IMR-90 (cell line): ENCODE measurements around the gene SMIM29. TPM values are rescaled to one million over a fixed set of nuclear protein-coding genes. Genes with fewer than 3 reads are reported as not detected.

Source experiments
- ATAC-seq: fragments of 200-7000 bp; cut with Tn5 transposase; 2 replicates; pipeline ENCODE4 v1.9.1; 2020; ENCODE audit warnings: low read depth, mild to moderate bottlenecking, moderate library complexity
- BruUV-seq: library from RNA; stranded (reverse); fragments of 400-500 nt; replicated peaks from 2 replicates; lab custom pipeline; 2021; lab: Mats Ljungman, UMichigan
- CTCF ChIA-PET: fragments of 300-600 bp; formaldehyde crosslinking; extraction: SDS; loops from one replicate; lab custom pipeline; 2021; ENCODE audit warnings: antibody characterized with exemption; lab: Yijun Ruan, JAX
- POLR2A ChIA-PET: fragments of 300-600 bp; sonication (Branson Sonifier 250); formaldehyde crosslinking; loops from one replicate; lab custom pipeline; 2022; ENCODE audit warnings: antibody characterized with exemption; ENCODE audit not compliant: unreplicated experiment; lab: Charles Lee
- DNase-seq: peaks from one replicate; pipeline ENCODE4 v3.0.0; 2013
- H2AFZ ChIP-seq: replicated peaks from 2 replicates; pipeline ENCODE3; 2013; ENCODE audit warnings: low read length, mild to moderate bottlenecking; ENCODE audit not compliant: poor library complexity
- H2AK5ac ChIP-seq: 2 replicates; pipeline ENCODE4 v1.6.1; 2013; ENCODE audit warnings: low read depth, low read length, inconsistent platforms
- H2AK9ac ChIP-seq: replicated peaks from 2 replicates; pipeline ENCODE3; 2013; ENCODE audit warnings: mild to moderate bottlenecking, low read depth, low read length, moderate library complexity; ENCODE audit not compliant: poor library complexity
- H2BK120ac ChIP-seq: 2 replicates; pipeline ENCODE4 v1.6.1; 2013; ENCODE audit warnings: low read depth, low read length, inconsistent platforms
- H2BK15ac ChIP-seq: 3 replicates; pipeline ENCODE4 v1.6.1; 2013; ENCODE audit warnings: low read depth, low read length, inconsistent platforms
- H2BK20ac ChIP-seq: 2 replicates; pipeline ENCODE4 v1.6.1; 2013; ENCODE audit warnings: low read depth, mild to moderate bottlenecking, inconsistent platforms, low read length, moderate library complexity
- H2BK5ac ChIP-seq: 2 replicates; pipeline ENCODE4 v1.6.1; 2013; ENCODE audit warnings: mild to moderate bottlenecking, low read depth, low read length, inconsistent platforms; ENCODE audit not compliant: poor library complexity, severe bottlenecking
- H3K14ac ChIP-seq: replicated peaks from 2 replicates; pipeline ENCODE4 v1.6.1; 2013; ENCODE audit warnings: low read depth, low read length, inconsistent platforms
- H3K18ac ChIP-seq: 2 replicates; pipeline ENCODE4 v1.6.1; 2013; ENCODE audit warnings: low read depth, low read length, control low read depth
- H3K23ac ChIP-seq: 2 replicates; pipeline ENCODE4 v1.6.1; 2013; ENCODE audit warnings: low read depth, low read length, inconsistent platforms
- H3K27ac ChIP-seq: 2 replicates; pipeline ENCODE4 v1.5.1; 2013; ENCODE audit warnings: mild to moderate bottlenecking, control low read depth, low read length; ENCODE audit not compliant: insufficient read depth
- H3K27me3 ChIP-seq: 2 replicates; pipeline ENCODE4 v1.6.1; 2013; ENCODE audit warnings: low read length; ENCODE audit not compliant: control insufficient read depth, insufficient read depth
- H3K36me3 ChIP-seq: 2 replicates; pipeline ENCODE4 v1.6.1; 2013; ENCODE audit warnings: low read length, mixed read lengths; ENCODE audit not compliant: control insufficient read depth, insufficient read depth
- H3K4ac ChIP-seq: 2 replicates; pipeline ENCODE4 v1.6.1; 2013; ENCODE audit warnings: low read depth, low read length, inconsistent platforms
- H3K4me1 ChIP-seq: 2 replicates; pipeline ENCODE4 v1.6.1; 2013; ENCODE audit warnings: low read length, mixed read lengths; ENCODE audit not compliant: control insufficient read depth, insufficient read depth
- H3K4me2 ChIP-seq: 2 replicates; pipeline ENCODE4 v1.6.1; 2013; ENCODE audit warnings: low read depth, mild to moderate bottlenecking, control low read depth, low read length, moderate library complexity
- H3K4me3 ChIP-seq: 2 replicates; pipeline ENCODE4 v1.5.1; 2013; ENCODE audit warnings: low read depth, mild to moderate bottlenecking, control low read depth, low read length, moderate library complexity; ENCODE audit not compliant: insufficient read depth
- H3K56ac ChIP-seq: 2 replicates; pipeline ENCODE4 v1.6.1; 2013; ENCODE audit warnings: low read length, inconsistent platforms; ENCODE audit not compliant: insufficient read depth; ENCODE audit errors: extremely low read depth
- H3K79me1 ChIP-seq, 2 experiments: 2 replicates each; pipeline ENCODE4 v1.6.1; 2013; ENCODE audit warnings: low read length in 2 of 2, inconsistent platforms in 1 of 2, low read depth in 1 of 2
- H3K9ac ChIP-seq: 2 replicates; pipeline ENCODE4 v1.6.1; 2013; ENCODE audit warnings: low read depth, low read length, control low read depth
- H3K9me1 ChIP-seq: 2 replicates; pipeline ENCODE4 v1.6.1; 2013; ENCODE audit warnings: low read length, inconsistent platforms; ENCODE audit not compliant: insufficient read depth
- H3K9me3 ChIP-seq: 2 replicates; pipeline ENCODE4 v1.6.1; 2013; ENCODE audit warnings: low read length; ENCODE audit not compliant: control insufficient read depth, insufficient read depth
- H4K20me1 ChIP-seq: 2 replicates; pipeline ENCODE4 v1.6.1; 2013; ENCODE audit warnings: low read length, inconsistent platforms; ENCODE audit not compliant: insufficient read depth
- H4K5ac ChIP-seq: 2 replicates; pipeline ENCODE4 v1.6.1; 2013; ENCODE audit warnings: mild to moderate bottlenecking, low read depth, low read length, control low read depth
- H4K8ac ChIP-seq, 2 experiments: 2 replicates each; pipeline ENCODE4 v1.6.1; 2013; ENCODE audit warnings: low read depth in 2 of 2, low read length in 2 of 2, control low read depth in 1 of 2, inconsistent platforms in 1 of 2
- H4K91ac ChIP-seq: 2 replicates; pipeline ENCODE4 v1.6.1; 2013; ENCODE audit warnings: low read depth, low read length, inconsistent platforms; ENCODE audit not compliant: insufficient read depth
- CEBPB ChIP-seq: IDR thresholded peaks from 2 replicates; pipeline ENCODE4 v1.6.1; 2012; ENCODE audit warnings: low read depth, low read length, improper control_type of control experiment
- CHD1 ChIP-seq: IDR thresholded peaks from 2 replicates; pipeline ENCODE4 v1.6.1; 2012; ENCODE audit warnings: low read depth, low read length, improper control_type of control experiment
- ELK1 ChIP-seq: fragments of 150-350 bp; IDR thresholded peaks from 2 replicates; pipeline ENCODE4 v1.6.1; 2016; ENCODE audit warnings: low read depth, mild to moderate bottlenecking, low read length, moderate library complexity, borderline replicate concordance
- FOS ChIP-seq: fragments of 150-350 bp; IDR thresholded peaks from 2 replicates; pipeline ENCODE4 v1.6.1; 2016; ENCODE audit warnings: low read depth, low read length
- MAZ ChIP-seq: IDR thresholded peaks from 2 replicates; pipeline ENCODE4 v1.6.1; 2012; ENCODE audit warnings: low read depth, mild to moderate bottlenecking, low read length, improper control_type of control experiment, moderate library complexity, borderline replicate concordance
- MXI1 ChIP-seq: IDR thresholded peaks from 2 replicates; pipeline ENCODE4 v1.6.1; 2012; ENCODE audit warnings: low read depth, mild to moderate bottlenecking, low read length, moderate library complexity, borderline replicate concordance
- RCOR1 ChIP-seq: IDR thresholded peaks from 2 replicates; pipeline ENCODE4 v1.6.1; 2012; ENCODE audit warnings: mild to moderate bottlenecking, low read length, improper control_type of control experiment; ENCODE audit not compliant: insufficient replicate concordance
- SMC3 ChIP-seq: fragments of 150-350 bp; IDR thresholded peaks from 2 replicates; pipeline ENCODE4 v1.6.1; 2016; ENCODE audit warnings: low read depth, mild to moderate bottlenecking, antibody characterized with exemption, low read length, moderate library complexity
- WGBS, 2 experiments: methylation state at CpG; one replicate each; pipeline versions ENCODE4 v1.1.5 to v1.1.7; 2013; ENCODE audit warnings: missing lambda C conversion rate in 2 of 2; ENCODE audit not compliant: insufficient read length in 1 of 2; ENCODE audit errors: extremely low coverage in 2 of 2; 5-methylcytosine and 5-hydroxymethylcytosine counted together
- dilution Hi-C: fragments of 300-500 bp; cut with HindIII; formaldehyde crosslinking; loops from one replicate; pipeline ENCODE4 v1.14.3; 2018; ENCODE audit warnings: low sequenced_read_pairs; ENCODE audit not compliant: unreplicated experiment
- in situ Hi-C: fragments of 300-500 bp; cut with MboI; formaldehyde crosslinking; loops from 3 replicates; pipeline ENCODE4 v1.14.3; 2019; ENCODE audit warnings: low sequenced_read_pairs, inconsistent platforms, mixed read lengths
- intact Hi-C: fragments of 100-400 bp; cut with micrococcal nuclease; formaldehyde crosslinking; loops from 2 replicates; pipeline ENCODE4 v1.10.0; 2022
- polyA plus RNA-seq, 3 experiments: library from polyadenylated mRNA; depleted of rRNA; stranded (reverse); fragments of >200 nt; gene quantifications; 2 replicates each; pipeline ENCODE4 v1.2.3, GENCODE V29; 2012; ENCODE audit warnings: low replicate concordance in 1 of 3
- total RNA-seq: library from RNA; depleted of rRNA; stranded (reverse); fragments of >200 nt; gene quantifications from 2 replicates; pipeline ENCODE4 v1.2.3, GENCODE V29; 2012

The SMIM29 gene
- total and polyA plus RNA-seq, 2 of the 4 experiments (the other 2 are of a cell fraction), result 8.4 to 28.9 TPM

- Histone ChIP-seq H3K27me3 (no peaks in the 10 kb centered on the region), H3K4me2 (peak overlapping the region; percentile 88), H3K23ac (peak overlapping the region; percentile 77), H3K56ac (peak overlapping the region; percentile 37; the same call in 1 of the 2 replicates), H3K36me3 (peaks cover 9% of the 10 kb centered on the region), H2AK5ac (peak overlapping the region; percentile 93), H2AFZ (peak overlapping the region; percentile 85), H2BK20ac (peak overlapping the region; percentile 10; the same call in 1 of the 2 replicates), H2BK120ac (peak overlapping the region; percentile 52), H3K4ac (peak overlapping the region; percentile 90), H3K27ac (peak overlapping the region; percentile 77), H2BK5ac (peak overlapping the region; percentile 68), H3K9ac (peak overlapping the region; percentile 76), H2AK9ac (peak overlapping the region; percentile 94), H4K8ac (peak overlapping the region; percentile 19 to 68; a peak in 2 of 4 replicates), H3K18ac (peak overlapping the region; percentile 16), H3K9me1 (peaks cover 7% of the 10 kb centered on the region), H3K4me3 (peak overlapping the region; percentile 58), H4K91ac (peak overlapping the region; percentile 35), H3K14ac (peak overlapping the region; percentile 84), H4K20me1 (peaks cover 9% of the 10 kb centered on the region), H3K4me1 (peaks cover 16% of the 10 kb centered on the region), H3K79me1 (peaks cover 5 to 43% of the 10 kb centered on the region in 2 experiments; a peak in 3 of 4 replicates), H2BK15ac (peak overlapping the region; percentile 3; the same call in 1 of the 3 replicates), H3K9me3 (no peaks in the 10 kb centered on the region), H4K5ac (peak overlapping the region; percentile 38)
- DNase-seq (peak; percentile 18), ATAC-seq (peak; percentile 10)
- dilution Hi-C loops, result no loop called here
- BruUV-seq, result no TSS peak
- 2% methylated on average over 11 of the region's 17 CpGs; no CpG with 5 or more reads in 1 of the 2 experiments for WGBS, 2 experiments
- intact Hi-C loops, result loop anchor here (2.0 kb wide), 3 partner anchors 51 to 167 kb away; no protein-coding TSS in a partner anchor
- ChIA-PET POLR2A (interaction anchor here (0.5 to 1.7 kb wide), 3 partner anchors 166 to 407 kb away, joined by 3 to 8 read pairs (median 3); no protein-coding TSS in a partner anchor), CTCF (interaction anchor here (0.6 to 0.7 kb wide), 2 partner anchors 167 to 1022 kb away, joined by 3 read pairs; no protein-coding TSS in a partner anchor)
- in situ Hi-C loops, result loop anchor here (5.0 to 10.0 kb wide), 2 partner anchors 159 to 357 kb away; no protein-coding TSS in a partner anchor
- TF ChIP-seq CHD1, result no peak
- TF ChIP-seq SMC3, result no peak
- TF ChIP-seq CEBPB, result no peak
- TF ChIP-seq RCOR1, result no peak
- no peak for TF ChIP-seq ELK1
- TF ChIP-seq MXI1, result no peak
- TF ChIP-seq FOS, result no peak
- TF ChIP-seq MAZ, result no peak
Observed at GRCh38 chr6:34248198-34248726, 544 bp downstream of the SMIM29 start.
